Hepatocyte (in vitro differentiated cells): ENCODE data around the gene HOPX. TPM values are rescaled to one million over a fixed set of nuclear protein-coding genes. Genes with fewer than 3 reads are reported as not detected.
A peak's percentile ranks its signal among the peaks of the same experiment; 100 is the strongest.

Source experiments
- DNase-seq: peaks from one replicate; pipeline ENCODE4 v3.0.0-alpha.2; 2016; ENCODE audit warnings: low spot score
- H2AFZ ChIP-seq: fragments of 200-600 bp; sonication (generic); 2 replicates; pipeline ENCODE4 v1.6.0; 2016; ENCODE audit warnings: antibody characterized with exemption, mild to moderate bottlenecking
- H3K27ac ChIP-seq: fragments of 200-600 bp; sonication (generic); 2 replicates; pipeline ENCODE4 v1.5.1; 2016; ENCODE audit warnings: mild to moderate bottlenecking
- H3K27me3 ChIP-seq: fragments of 200-600 bp; sonication (generic); 2 replicates; pipeline ENCODE4 v1.6.1; 2016
- H3K36me3 ChIP-seq: fragments of 200-600 bp; sonication (generic); replicated peaks from 2 replicates; pipeline ENCODE4 v1.5.1; 2016; ENCODE audit warnings: low read depth; ENCODE audit not compliant: insufficient read depth
- H3K4me1 ChIP-seq: fragments of 200-600 bp; sonication (generic); 2 replicates; pipeline ENCODE4 v1.5.1; 2016; ENCODE audit warnings: mild to moderate bottlenecking, moderate library complexity; ENCODE audit not compliant: insufficient read depth
- H3K4me2 ChIP-seq: fragments of 200-600 bp; sonication (generic); 2 replicates; pipeline ENCODE4 v1.6.0; 2016
- H3K4me3 ChIP-seq: fragments of 200-600 bp; sonication (generic); 2 replicates; pipeline ENCODE4 v1.5.1; 2016; ENCODE audit warnings: mild to moderate bottlenecking
- H3K79me2 ChIP-seq: fragments of 200-600 bp; sonication (generic); 2 replicates; pipeline ENCODE4 v1.6.0; 2017; ENCODE audit warnings: mild to moderate bottlenecking
- H3K9me2 ChIP-seq: fragments of 200-600 bp; sonication (generic); replicated peaks from 2 replicates; pipeline ENCODE4 v1.6.0; 2017; ENCODE audit warnings: mild to moderate bottlenecking; ENCODE audit not compliant: insufficient read depth
- H3K9me3 ChIP-seq: fragments of 200-600 bp; sonication (generic); 2 replicates; pipeline ENCODE4 v1.5.1; 2016; ENCODE audit warnings: low read depth, mild to moderate bottlenecking
- H4K20me1 ChIP-seq: fragments of 200-600 bp; sonication (generic); 2 replicates; pipeline ENCODE4 v1.6.0; 2016; ENCODE audit warnings: mild to moderate bottlenecking; ENCODE audit not compliant: insufficient read depth, poor library complexity, severe bottlenecking
- CTCF ChIP-seq: fragments of 200-600 bp; sonication (generic); IDR thresholded peaks from 2 replicates; pipeline ENCODE4 v1.5.1; 2016; ENCODE audit warnings: antibody characterized with exemption, mild to moderate bottlenecking; ENCODE audit not compliant: poor library complexity
- EZH2 ChIP-seq: fragments of 200-600 bp; sonication (generic); IDR thresholded peaks from 2 replicates; pipeline ENCODE4 v1.6.1; 2016; ENCODE audit warnings: antibody characterized with exemption, mild to moderate bottlenecking, borderline replicate concordance
- EZH2phosphoT487 ChIP-seq: fragments of 200-600 bp; sonication (generic); IDR thresholded peaks from one replicate; pipeline ENCODE4 v1.6.1; 2018; ENCODE audit warnings: antibody characterized with exemption, mild to moderate bottlenecking, low read depth, moderate library complexity; ENCODE audit not compliant: unreplicated experiment, severe bottlenecking
- WGBS: methylation state at CpG from one replicate; pipeline ENCODE4 v1.1.6; 2016; ENCODE audit warnings: low lambda C conversion rate; ENCODE audit errors: missing lambda C conversion rate; 5-methylcytosine and 5-hydroxymethylcytosine counted together
- polyA plus RNA-seq: library from polyadenylated mRNA; unstranded; fragments of >200 nt; fragmentation: Nextera tagmentation; extraction: Ambion mirVana; gene quantifications from 2 replicates; pipeline ENCODE4 v1.2.1, GENCODE V29; 2016
- total RNA-seq: library from RNA; depleted of rRNA; stranded (reverse); fragments of >200 nt; gene quantifications from 2 replicates; pipeline ENCODE4 v1.2.3, GENCODE V29; 2014

HOPX gene, protein sequence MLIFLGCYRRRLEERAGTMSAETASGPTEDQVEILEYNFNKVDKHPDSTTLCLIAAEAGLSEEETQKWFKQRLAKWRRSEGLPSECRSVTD
- total RNA-seq = 17.7 and 20.8 TPM in 2 replicates
- 11.7 and 17.5 TPM in 2 replicates for polyA plus RNA-seq

GRCh38 chr4:56681158-56681852 lies at the start of gene HOPX:
TSS of gene HOPX (minus strand) at chr4:56681296. CDS start at chr4:56657816, 23,480 bp downstream.
- 45% methylated on average over 18 of the region's 18 CpGs for WGBS
- TF ChIP-seq EZH2 = no peak
- no peak for TF ChIP-seq CTCF
- no peak for TF ChIP-seq EZH2phosphoT487
- peaks cover 4% of the 10 kb centered on the region for H3K4me1 ChIP-seq
- DNase-seq = peak; percentile 69
- H3K9me3 ChIP-seq = no peaks in the 10 kb centered on the region
- H3K4me2 ChIP-seq = peak within 1 kb of the TSS; percentile 53
- no peaks in the 10 kb centered on the region for H4K20me1 ChIP-seq
- no peaks in the 10 kb centered on the region for H3K36me3 ChIP-seq
- no peak within 1 kb of the TSS for H3K4me3 ChIP-seq
- no peaks in the 10 kb centered on the region for H3K9me2 ChIP-seq
- H3K27ac ChIP-seq = peak within 1 kb of the TSS; percentile 47
- H2AFZ ChIP-seq = no peak within 1 kb of the TSS
- no peaks in the 10 kb centered on the region for H3K27me3 ChIP-seq
- H3K79me2 ChIP-seq = no peaks in the 10 kb centered on the region

- no peaks in the 10 kb centered on the region for H3K27me3 ChIP-seq
These were observed 49.0 kb upstream of the HOPX start for GRCh38 chr4:56730097-56730496.

GRCh38 chr4:56728512-56728911 lies 47.4 kb upstream of the HOPX start:
- H3K27ac ChIP-seq = peak overlapping the region; percentile 77
- H3K27me3 ChIP-seq = no peaks in the 10 kb centered on the region
- peak; percentile 89 for DNase-seq
- H3K9me2 ChIP-seq = no peaks in the 10 kb centered on the region
- TF ChIP-seq EZH2 (no peak), EZH2phosphoT487 (no peak), CTCF (no peak)
- no peaks in the 10 kb centered on the region for H4K20me1 ChIP-seq
- H2AFZ ChIP-seq = no peak overlapping the region
- peak overlapping the region; percentile 11 for H3K4me2 ChIP-seq
- no peak overlapping the region for H3K4me3 ChIP-seq
- H3K4me1 ChIP-seq = peaks cover 16% of the 10 kb centered on the region
- H3K79me2 ChIP-seq = no peaks in the 10 kb centered on the region
- H3K9me3 ChIP-seq = no peaks in the 10 kb centered on the region
- no peaks in the 10 kb centered on the region for H3K36me3 ChIP-seq
- 33% methylated on average over 4 of the region's 4 CpGs for WGBS

More at GRCh38 chr4:56730097-56730496, 49.0 kb upstream of the HOPX start:
- TF ChIP-seq EZH2 (no peak), EZH2phosphoT487 (no peak), CTCF (no peak)
- no peaks in the 10 kb centered on the region for H4K20me1 ChIP-seq
- H3K4me3 ChIP-seq = no peak overlapping the region
- DNase-seq = no peak
- no peaks in the 10 kb centered on the region for H3K79me2 ChIP-seq
- no peak overlapping the region for H2AFZ ChIP-seq
- peaks cover 16% of the 10 kb centered on the region for H3K4me1 ChIP-seq
- H3K4me2 ChIP-seq = no peak overlapping the region
- H3K9me3 ChIP-seq = no peaks in the 10 kb centered on the region
- WGBS = 88% methylated on average over 5 of the region's 5 CpGs
- H3K36me3 ChIP-seq = no peaks in the 10 kb centered on the region
- H3K9me2 ChIP-seq = no peaks in the 10 kb centered on the region
- H3K27ac ChIP-seq = no peak overlapping the region
